ENCODE results near the gene ASIC2. TPM values are rescaled to one million over a fixed set of nuclear protein-coding genes. Genes with fewer than 3 reads are reported as not detected.

ASIC2 gene
- total RNA-seq, 2 experiments from 2014 or later, result not detected

DNA sequence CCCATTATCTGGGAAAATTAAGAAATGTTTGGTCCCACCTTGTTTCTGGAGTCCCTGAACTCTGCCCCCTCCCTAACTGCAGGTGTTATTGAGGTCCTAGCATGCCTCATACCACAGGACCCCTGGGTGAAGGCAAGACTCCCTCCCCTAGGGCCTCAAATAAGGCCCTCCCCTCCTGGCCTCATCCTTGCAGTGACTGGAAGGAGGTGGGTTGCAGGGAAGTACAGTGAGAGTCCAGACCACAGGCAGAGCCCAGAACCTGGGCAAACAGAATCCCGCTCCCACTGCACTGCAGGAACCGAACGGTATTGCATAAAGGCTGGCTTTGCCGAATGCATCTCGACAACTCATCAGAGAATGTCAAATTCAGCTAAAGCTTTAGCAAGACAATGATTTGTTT is 126.6 kb downstream of the ASIC2 start:
- H3K27ac Mint-ChIP-seq, result no peak overlapping the region
- H3K27me3 Mint-ChIP-seq, result peaks cover 4% of the 10 kb centered on the region
- DNase-seq, result no peak
- no peaks in the 10 kb centered on the region for H3K9me3 Mint-ChIP-seq (ENCODE audit: low read depth)
- CTCF ChIA-PET, result no interaction called here
- no peaks in the 10 kb centered on the region for H3K4me1 Mint-ChIP-seq
- no peaks in the 10 kb centered on the region for H3K36me3 Mint-ChIP-seq
- ATAC-seq, result no peak
- no peak overlapping the region for H3K4me3 Mint-ChIP-seq

- ATAC-seq, result no peak
- Mint-ChIP-seq H3K27me3 (no peaks in the 10 kb centered on the region), H3K4me1 (no peaks in the 10 kb centered on the region), H3K27ac (no peak overlapping the region), H3K36me3 (no peaks in the 10 kb centered on the region), H3K9me3 (ENCODE audit: low read depth) (no peaks in the 10 kb centered on the region), H3K4me3 (no peak overlapping the region)
- DNase-seq, result no peak
- CTCF ChIA-PET, result no interaction called here
Observed at GRCh38 chr17:33164169-33164881, 128.8 kb downstream of the ASIC2 start.

DNA sequence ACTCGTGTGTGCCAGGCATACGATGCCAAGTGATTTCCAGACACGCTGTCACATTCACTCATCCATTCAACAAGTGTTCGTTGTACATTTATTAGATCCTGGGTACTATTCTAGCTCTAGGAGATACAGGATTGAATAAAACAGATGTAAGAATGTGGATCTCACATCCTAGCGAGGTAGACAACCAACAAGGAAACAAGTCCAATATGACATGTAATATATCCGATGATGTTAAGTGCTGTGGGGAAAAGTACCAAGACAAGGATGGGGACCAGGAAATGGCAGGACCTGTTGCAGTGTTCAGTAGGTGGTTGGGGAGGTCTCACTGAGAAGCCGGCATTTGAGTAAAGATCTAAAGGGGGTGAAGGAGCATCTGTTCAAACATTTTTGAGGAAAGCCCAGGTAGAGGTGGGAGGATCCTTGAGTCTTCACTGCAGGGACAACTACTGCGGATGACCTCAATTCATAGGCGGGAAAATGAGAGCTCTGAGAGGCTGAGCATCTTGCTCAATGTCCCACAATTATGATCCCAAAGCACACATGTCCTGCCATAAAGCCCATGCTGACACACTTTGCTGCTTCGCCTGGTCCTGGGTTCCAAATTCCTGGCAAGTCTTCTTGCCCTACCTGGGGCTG is 129.4 kb downstream of the ASIC2 start:
- H3K36me3 Mint-ChIP-seq, result no peaks in the 10 kb centered on the region
- no peak overlapping the region for H3K4me3 Mint-ChIP-seq
- ATAC-seq (no peak), DNase-seq (no peak)
- H3K27me3 Mint-ChIP-seq, result no peaks in the 10 kb centered on the region
- H3K9me3 Mint-ChIP-seq (ENCODE audit: low read depth), result no peaks in the 10 kb centered on the region
- H3K4me1 Mint-ChIP-seq, result no peaks in the 10 kb centered on the region
- CTCF ChIA-PET, result no interaction called here
- no peak overlapping the region for H3K27ac Mint-ChIP-seq

DNA sequence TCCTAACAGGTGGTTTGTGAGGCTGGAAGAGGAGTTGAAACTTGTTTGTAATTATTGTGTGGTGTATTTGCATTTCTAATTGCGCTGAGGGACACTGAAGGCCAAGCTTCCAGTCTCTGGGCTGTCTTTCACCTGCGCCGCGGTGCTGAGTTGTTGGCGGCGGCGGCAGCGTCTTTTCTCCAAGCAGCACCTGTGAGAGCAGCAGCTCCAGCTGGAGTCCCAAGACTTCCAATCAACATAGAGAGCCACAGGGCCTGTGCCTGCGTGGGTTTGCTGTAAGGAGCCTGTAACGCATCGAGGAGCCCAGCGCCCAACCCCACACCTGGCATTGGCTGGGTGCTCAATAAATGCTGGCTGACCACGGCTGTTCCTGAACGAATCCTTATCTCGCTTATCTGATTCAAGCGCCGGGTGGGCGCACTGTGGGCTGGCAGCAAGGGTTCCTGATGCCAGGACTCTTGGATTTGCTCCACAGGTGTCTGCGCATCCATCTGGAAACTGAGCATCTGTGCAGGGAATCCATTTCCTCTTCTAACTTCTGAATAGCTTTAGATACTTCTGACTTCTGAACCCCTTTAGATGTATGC is 138.1 kb downstream of the ASIC2 start:
- Mint-ChIP-seq H3K27ac (no peak overlapping the region), H3K4me3 (no peak overlapping the region), H3K27me3 (no peaks in the 10 kb centered on the region), H3K4me1 (no peaks in the 10 kb centered on the region), H3K36me3 (no peaks in the 10 kb centered on the region), H3K9me3 (ENCODE audit: low read depth) (no peaks in the 10 kb centered on the region)
- CTCF ChIA-PET, result no interaction called here
- ATAC-seq (no peak), DNase-seq (no peak)

GRCh38 chr17:33152783-33153182 is 140.3 kb downstream of the ASIC2 start:
- H3K4me1 Mint-ChIP-seq, result no peaks in the 10 kb centered on the region
- CTCF ChIA-PET, result no interaction called here
- H3K27ac Mint-ChIP-seq, result no peak overlapping the region
- DNase-seq (no peak), ATAC-seq (no peak)
- H3K4me3 Mint-ChIP-seq, result no peak overlapping the region
- H3K27me3 Mint-ChIP-seq, result peaks cover 2% of the 10 kb centered on the region
- no peaks in the 10 kb centered on the region for H3K9me3 Mint-ChIP-seq (ENCODE audit: low read depth)
- no peaks in the 10 kb centered on the region for H3K36me3 Mint-ChIP-seq

- Mint-ChIP-seq H3K36me3 (no peaks in the 10 kb centered on the region), H3K9me3 (ENCODE audit: low read depth) (no peaks in the 10 kb centered on the region), H3K4me3 (no peak overlapping the region), H3K27ac (no peak overlapping the region), H3K4me1 (no peaks in the 10 kb centered on the region), H3K27me3 (peaks cover 2% of the 10 kb centered on the region)
- CTCF ChIA-PET, result no interaction called here
- ATAC-seq (no peak), DNase-seq (no peak)
Observed at GRCh38 chr17:33151565-33151964, 141.5 kb downstream of the ASIC2 start.

DNA sequence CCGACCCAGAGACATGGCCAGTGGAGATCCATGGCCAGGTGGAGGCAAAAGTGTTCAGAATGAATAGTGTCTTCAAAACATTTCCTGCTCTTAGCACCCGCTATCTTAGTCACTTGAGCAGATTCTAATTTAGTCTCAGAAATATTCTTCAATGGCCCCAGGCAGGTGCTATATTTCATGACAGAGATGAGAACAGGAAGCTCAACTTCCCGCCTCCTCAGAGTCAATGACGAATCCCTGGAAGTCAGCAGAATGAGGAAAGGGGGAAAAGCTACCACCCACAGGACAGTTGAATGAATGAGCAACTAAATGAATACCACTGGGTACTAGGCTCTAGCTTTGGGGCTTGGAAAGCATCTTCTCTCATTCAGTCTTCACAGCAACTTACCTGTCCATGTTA is 147.2 kb downstream of the ASIC2 start:
- CTCF ChIA-PET, result no interaction called here
- H3K36me3 Mint-ChIP-seq, result no peaks in the 10 kb centered on the region
- H3K27ac Mint-ChIP-seq, result no peak overlapping the region
- H3K9me3 Mint-ChIP-seq (ENCODE audit: low read depth), result no peaks in the 10 kb centered on the region
- no peak overlapping the region for H3K4me3 Mint-ChIP-seq
- no peaks in the 10 kb centered on the region for H3K4me1 Mint-ChIP-seq
- DNase-seq (no peak), ATAC-seq (no peak)
- peaks cover 2% of the 10 kb centered on the region for H3K27me3 Mint-ChIP-seq

DNA sequence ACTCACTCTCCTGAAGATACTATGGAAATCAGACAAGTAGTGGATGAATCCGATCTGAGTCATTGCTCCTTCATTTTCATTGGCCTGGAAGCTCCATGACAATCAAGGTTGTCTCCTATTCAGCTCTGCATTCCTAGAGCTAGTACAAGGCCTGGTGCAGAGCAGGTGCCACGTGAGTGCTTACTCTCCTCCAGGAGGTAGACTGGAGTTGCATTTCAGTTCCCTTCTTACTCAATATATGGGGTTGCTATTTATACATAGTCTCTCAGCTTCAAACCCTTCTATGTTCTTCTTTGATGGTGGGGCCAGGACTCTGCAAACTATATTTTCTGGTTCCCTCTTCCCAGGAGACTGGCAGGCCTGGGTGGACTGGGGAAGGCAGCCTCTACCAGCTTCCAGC is 148.3 kb downstream of the ASIC2 start:
- H3K4me3 Mint-ChIP-seq, result no peak overlapping the region
- no peaks in the 10 kb centered on the region for H3K36me3 Mint-ChIP-seq

DNA sequence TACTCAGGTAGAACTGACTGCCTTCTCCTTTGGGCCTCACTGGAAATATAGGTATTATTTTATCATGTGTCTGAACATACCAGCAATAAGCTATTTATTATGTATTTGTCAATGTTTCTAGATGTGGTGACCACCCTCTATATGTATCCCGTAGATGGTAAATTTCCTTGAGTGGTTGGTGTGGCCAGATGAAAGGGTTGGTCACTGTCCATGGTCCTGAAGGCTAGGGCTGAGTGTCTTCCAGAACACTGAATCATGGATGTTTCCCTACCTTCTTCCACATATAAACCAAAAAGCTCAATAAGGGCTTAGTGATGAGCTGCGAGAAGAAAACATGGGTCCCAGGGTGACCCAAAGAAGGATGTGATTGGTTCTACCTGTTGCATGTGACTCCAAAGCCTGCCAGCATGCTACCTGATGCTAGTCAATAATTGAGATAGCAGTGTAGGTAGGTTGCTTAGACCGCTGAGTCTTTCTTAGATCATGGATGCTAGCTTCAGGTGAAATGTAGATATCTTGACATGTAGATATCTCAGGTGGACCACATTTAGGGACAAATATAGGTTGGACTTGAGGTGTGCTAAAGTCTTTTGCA is 150.3 kb downstream of the ASIC2 start:
- no peaks in the 10 kb centered on the region for H3K4me1 Mint-ChIP-seq
- DNase-seq (peak; percentile 42), ATAC-seq (no peak)
- no peak overlapping the region for H3K4me3 Mint-ChIP-seq
- CTCF ChIA-PET, result no interaction called here
- no peaks in the 10 kb centered on the region for H3K27me3 Mint-ChIP-seq
- no peaks in the 10 kb centered on the region for H3K36me3 Mint-ChIP-seq
- no peak overlapping the region for H3K27ac Mint-ChIP-seq
- H3K9me3 Mint-ChIP-seq (ENCODE audit: low read depth), result no peaks in the 10 kb centered on the region

More for the DNA sequence above, 148.3 kb downstream of the ASIC2 start:
- Mint-ChIP-seq H3K27me3 (peaks cover 2% of the 10 kb centered on the region), H3K9me3 (ENCODE audit: low read depth) (no peaks in the 10 kb centered on the region), H3K4me1 (no peaks in the 10 kb centered on the region), H3K27ac (no peak overlapping the region)
- CTCF ChIA-PET, result no interaction called here
- DNase-seq (no peak), ATAC-seq (no peak)

- Mint-ChIP-seq H3K4me1 (no peaks in the 10 kb centered on the region), H3K36me3 (no peaks in the 10 kb centered on the region), H3K27ac (no peak overlapping the region), H3K4me3 (no peak overlapping the region), H3K9me3 (ENCODE audit: low read depth) (no peaks in the 10 kb centered on the region), H3K27me3 (peaks cover 2% of the 10 kb centered on the region)
- CTCF ChIA-PET, result no interaction called here
- no peak for DNase-seq
- ATAC-seq, result no peak
Observed at GRCh38 chr17:33140413-33141099, 152.5 kb downstream of the ASIC2 start.

DNA sequence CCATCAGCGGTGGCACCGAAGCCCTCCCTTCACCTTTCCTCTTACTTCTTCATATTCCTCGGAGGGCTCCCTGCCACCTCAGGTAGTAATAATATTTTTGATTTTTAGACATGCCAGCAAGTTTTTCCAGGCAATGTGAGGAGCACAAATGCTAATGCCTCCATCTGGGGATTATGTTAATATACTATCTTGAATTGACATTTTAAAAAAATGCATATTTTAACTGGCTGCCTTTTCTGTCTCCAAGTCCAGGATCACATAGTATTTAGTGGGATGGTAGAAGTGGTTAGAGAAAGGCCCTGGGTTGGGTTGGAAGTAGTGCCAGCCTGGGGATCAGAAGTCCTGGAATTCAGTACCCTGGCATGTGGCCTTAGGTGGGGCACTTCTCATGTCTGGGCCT is 154.5 kb downstream of the ASIC2 start:
- no peak for ATAC-seq
- Mint-ChIP-seq H3K4me1 (no peaks in the 10 kb centered on the region), H3K9me3 (ENCODE audit: low read depth) (no peaks in the 10 kb centered on the region), H3K4me3 (no peak overlapping the region), H3K36me3 (no peaks in the 10 kb centered on the region), H3K27ac (no peak overlapping the region), H3K27me3 (peaks cover 2% of the 10 kb centered on the region)
- no peak for DNase-seq
- CTCF ChIA-PET, result no interaction called here

GRCh38 chr17:33137426-33137825 is 155.7 kb downstream of the ASIC2 start:
- H3K27me3 Mint-ChIP-seq, result peaks cover 2% of the 10 kb centered on the region
- DNase-seq, result no peak
- CTCF ChIA-PET, result no interaction called here
- no peaks in the 10 kb centered on the region for H3K9me3 Mint-ChIP-seq (ENCODE audit: low read depth)
- H3K36me3 Mint-ChIP-seq, result no peaks in the 10 kb centered on the region
- H3K4me1 Mint-ChIP-seq, result no peaks in the 10 kb centered on the region
- no peak for ATAC-seq
- H3K27ac Mint-ChIP-seq, result no peak overlapping the region
- H3K4me3 Mint-ChIP-seq, result no peak overlapping the region

DNA sequence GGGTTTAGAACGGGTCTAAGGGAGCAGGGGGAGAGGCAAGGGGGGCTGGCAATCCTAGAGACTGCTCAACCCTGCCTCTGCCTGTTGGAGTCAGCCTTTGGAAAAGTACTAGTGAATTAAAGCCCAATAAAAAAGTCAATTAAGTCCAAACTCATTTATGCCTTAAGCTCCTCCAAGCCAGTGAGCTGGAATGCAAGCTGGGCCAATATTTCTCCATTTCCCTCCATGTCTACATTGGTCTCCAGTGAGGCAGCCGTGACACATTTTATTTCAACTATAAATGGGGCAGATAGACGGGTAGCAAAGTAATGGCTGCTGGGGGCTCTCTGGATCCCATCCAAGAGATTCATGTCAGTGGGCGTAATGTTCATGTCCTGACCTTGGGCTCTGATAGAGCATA is 157.4 kb downstream of the ASIC2 start:
- Mint-ChIP-seq H3K9me3 (ENCODE audit: low read depth) (no peaks in the 10 kb centered on the region), H3K27me3 (peaks cover 2% of the 10 kb centered on the region), H3K27ac (no peak overlapping the region), H3K36me3 (no peaks in the 10 kb centered on the region), H3K4me1 (no peaks in the 10 kb centered on the region), H3K4me3 (no peak overlapping the region)
- CTCF ChIA-PET, result no interaction called here
- DNase-seq (no peak), ATAC-seq (no peak)

- no peak overlapping the region for H3K4me3 Mint-ChIP-seq
- peaks cover 14% of the 10 kb centered on the region for H3K27me3 Mint-ChIP-seq
- H3K4me1 Mint-ChIP-seq, result no peaks in the 10 kb centered on the region
- no peak overlapping the region for H3K27ac Mint-ChIP-seq
- ATAC-seq (no peak), DNase-seq (no peak)
- no peaks in the 10 kb centered on the region for H3K36me3 Mint-ChIP-seq
- CTCF ChIA-PET, result no interaction called here
- H3K9me3 Mint-ChIP-seq (ENCODE audit: low read depth), result no peaks in the 10 kb centered on the region
Observed at GRCh38 chr17:33131620-33132019, 161.5 kb downstream of the ASIC2 start.
